A673 (cell line): ENCODE measurements around the gene PPP1R16B. TPM values are rescaled to one million over a fixed set of nuclear protein-coding genes. Genes with fewer than 3 reads are reported as not detected.

Experiments
- BruUV-seq: library from RNA; stranded (reverse); fragments of 400-500 nt; replicated peaks from 2 replicates; lab custom pipeline; 2021; lab: Mats Ljungman, UMichigan
- CTCF ChIA-PET: fragments of 300-600 bp; sonication (Branson Sonifier 250); formaldehyde crosslinking; loops from one replicate; lab custom pipeline; 2022; ENCODE audit warnings: antibody characterized with exemption; lab: Charles Lee
- POLR2A ChIA-PET: fragments of 300-600 bp; sonication (Branson Sonifier 250); formaldehyde crosslinking; loops from one replicate; lab custom pipeline; 2022; ENCODE audit warnings: antibody characterized with exemption; ENCODE audit not compliant: low non-redundant PET; lab: Charles Lee
- DNase-seq: peaks from one replicate; pipeline ENCODE4 v3.0.0-alpha.2; 2015; ENCODE audit warnings: low spot score
- H3K27ac ChIP-seq: fragments of 200-600 bp; sonication (generic); 2 replicates; pipeline ENCODE4 v1.5.1; 2016; ENCODE audit warnings: mixed run types, low read depth, mild to moderate bottlenecking, mixed read lengths, antibody characterized with exemption, low read length; ENCODE audit not compliant: poor library complexity, severe bottlenecking
- H3K27me3 ChIP-seq: fragments of 200-600 bp; sonication (generic); replicated peaks from 2 replicates; pipeline ENCODE4 v1.6.1; 2017; ENCODE audit warnings: mixed run types, low read depth, mild to moderate bottlenecking, mixed read lengths, antibody characterized with exemption, low read length; ENCODE audit not compliant: insufficient read depth, poor library complexity
- H3K36me3 ChIP-seq: fragments of 200-600 bp; sonication (generic); 2 replicates; pipeline ENCODE4 v1.6.1; 2016; ENCODE audit warnings: mixed run types, mild to moderate bottlenecking, mixed read lengths, antibody characterized with exemption, low read length; ENCODE audit not compliant: insufficient read depth, poor library complexity, severe bottlenecking
- H3K4me1 ChIP-seq: fragments of 200-600 bp; sonication (generic); 2 replicates; pipeline ENCODE4 v1.6.1; 2017; ENCODE audit warnings: mixed run types, mild to moderate bottlenecking, mixed read lengths, antibody characterized with exemption, low read length; ENCODE audit not compliant: insufficient read depth, poor library complexity, severe bottlenecking
- H3K4me3 ChIP-seq: fragments of 200-600 bp; sonication (generic); 2 replicates; pipeline ENCODE4 v1.5.1; 2016; ENCODE audit warnings: low read depth, mixed run types, mild to moderate bottlenecking, mixed read lengths, low read length; ENCODE audit not compliant: poor library complexity, severe bottlenecking
- H3K9me3 ChIP-seq: fragments of 200-600 bp; sonication (generic); 2 replicates; pipeline ENCODE4 v1.6.1; 2016; ENCODE audit warnings: mixed run types, low read depth, mild to moderate bottlenecking, mixed read lengths, antibody characterized with exemption, low read length; ENCODE audit not compliant: poor library complexity, severe bottlenecking
- EZH2 ChIP-seq: fragments of 200-600 bp; sonication (generic); IDR thresholded peaks from 2 replicates; pipeline ENCODE4 v1.6.1; 2017; ENCODE audit warnings: borderline replicate concordance, low read depth, mild to moderate bottlenecking, mixed read lengths, antibody characterized with exemption, low read length; ENCODE audit not compliant: poor library complexity, severe bottlenecking
- intact Hi-C: fragments of 100-400 bp; cut with micrococcal nuclease; formaldehyde crosslinking; loops from one replicate; pipeline ENCODE4 v1.10.0; 2022; ENCODE audit not compliant: unreplicated experiment
- total RNA-seq: library from RNA; stranded (reverse); gene quantifications from 2 replicates; pipeline ENCODE4 v1.2.3, GENCODE V29; 2021
- TF ChIP-seq, protein P1 (sequence below): fragments of 300-800, 200-600 bp; sonication (generic); conservative IDR thresholded peaks from 2 replicates; pipeline ENCODE4 v1.5.1; 2017; ENCODE audit warnings: low read depth, mild to moderate bottlenecking, antibody characterized with exemption, low read length, moderate library complexity, mixed read lengths

Gene PPP1R16B
- total RNA-seq, 1 experiment from 2014 or later, result 0.17 TPM

DNA sequence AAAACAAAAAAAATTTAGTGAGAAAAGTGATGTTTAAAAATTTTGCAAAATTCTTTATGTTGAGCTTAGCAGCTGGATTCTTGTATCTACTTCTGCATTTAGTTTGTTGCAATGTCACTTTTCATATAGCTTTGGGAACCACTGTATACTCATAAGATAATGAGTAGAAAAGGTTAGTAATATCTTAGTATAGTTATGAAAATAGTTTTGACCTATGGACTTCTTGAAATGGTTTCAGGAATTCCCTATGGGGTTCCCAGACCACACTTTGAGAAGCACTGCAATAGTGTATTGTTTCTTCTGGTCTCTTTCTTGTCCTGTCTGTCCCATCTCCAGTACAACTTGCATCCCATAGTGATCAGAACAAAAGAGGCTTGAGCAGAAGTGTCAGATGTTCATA, 29.4 kb downstream of the PPP1R16B start:
- ChIA-PET CTCF (no interaction called here), POLR2A (no interaction called here)
- TF ChIP-seq EZH2, result no peak
- TF ChIP-seq, protein P1, sequence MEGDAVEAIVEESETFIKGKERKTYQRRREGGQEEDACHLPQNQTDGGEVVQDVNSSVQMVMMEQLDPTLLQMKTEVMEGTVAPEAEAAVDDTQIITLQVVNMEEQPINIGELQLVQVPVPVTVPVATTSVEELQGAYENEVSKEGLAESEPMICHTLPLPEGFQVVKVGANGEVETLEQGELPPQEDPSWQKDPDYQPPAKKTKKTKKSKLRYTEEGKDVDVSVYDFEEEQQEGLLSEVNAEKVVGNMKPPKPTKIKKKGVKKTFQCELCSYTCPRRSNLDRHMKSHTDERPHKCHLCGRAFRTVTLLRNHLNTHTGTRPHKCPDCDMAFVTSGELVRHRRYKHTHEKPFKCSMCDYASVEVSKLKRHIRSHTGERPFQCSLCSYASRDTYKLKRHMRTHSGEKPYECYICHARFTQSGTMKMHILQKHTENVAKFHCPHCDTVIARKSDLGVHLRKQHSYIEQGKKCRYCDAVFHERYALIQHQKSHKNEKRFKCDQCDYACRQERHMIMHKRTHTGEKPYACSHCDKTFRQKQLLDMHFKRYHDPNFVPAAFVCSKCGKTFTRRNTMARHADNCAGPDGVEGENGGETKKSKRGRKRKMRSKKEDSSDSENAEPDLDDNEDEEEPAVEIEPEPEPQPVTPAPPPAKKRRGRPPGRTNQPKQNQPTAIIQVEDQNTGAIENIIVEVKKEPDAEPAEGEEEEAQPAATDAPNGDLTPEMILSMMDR, result no peak
- no peak overlapping the region for H3K27ac ChIP-seq
- H3K27me3 ChIP-seq, result peaks cover 7% of the 10 kb centered on the region
- H3K4me3 ChIP-seq, result no peak overlapping the region
- DNase-seq, result no peak
- H3K4me1 ChIP-seq, result no peaks in the 10 kb centered on the region
- no peaks in the 10 kb centered on the region for H3K36me3 ChIP-seq
- H3K9me3 ChIP-seq, result no peaks in the 10 kb centered on the region
- BruUV-seq, result no TSS peak
- intact Hi-C loops, result no loop called here

GRCh38 chr20:38835792-38836191, 30.3 kb downstream of the PPP1R16B start:
- no peaks in the 10 kb centered on the region for H3K4me1 ChIP-seq
- ChIA-PET CTCF (no interaction called here), POLR2A (no interaction called here)
- peaks cover 10% of the 10 kb centered on the region for H3K27me3 ChIP-seq
- TF ChIP-seq EZH2, result no peak
- H3K9me3 ChIP-seq, result no peaks in the 10 kb centered on the region
- no peak overlapping the region for H3K4me3 ChIP-seq
- BruUV-seq, result no TSS peak
- intact Hi-C loops, result no loop called here
- H3K27ac ChIP-seq, result no peak overlapping the region
- DNase-seq, result no peak
- H3K36me3 ChIP-seq, result no peaks in the 10 kb centered on the region

DNA sequence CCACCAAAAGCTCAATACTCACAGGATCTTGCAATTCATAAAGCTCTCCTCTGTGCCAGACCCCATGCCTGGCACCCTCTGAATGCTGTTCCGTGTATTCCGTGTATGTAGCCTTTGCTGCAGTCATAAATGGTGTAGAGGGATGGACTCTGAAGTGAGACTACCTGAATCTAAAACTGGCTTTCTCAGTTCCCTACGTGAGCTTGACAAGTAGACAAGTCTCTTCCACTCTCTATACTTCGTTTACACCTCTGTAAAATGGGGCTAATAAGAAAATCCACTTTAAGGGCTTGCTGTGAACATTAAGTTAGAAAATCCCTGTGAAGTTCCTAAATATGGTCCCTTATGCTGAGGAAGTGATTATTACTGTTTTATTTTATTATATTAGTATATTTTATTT, 31.5 kb downstream of the PPP1R16B start:
- no peaks in the 10 kb centered on the region for H3K36me3 ChIP-seq
- peaks cover 14% of the 10 kb centered on the region for H3K27me3 ChIP-seq
- H3K4me3 ChIP-seq, result no peak overlapping the region
- no peaks in the 10 kb centered on the region for H3K9me3 ChIP-seq
- CTCF ChIA-PET, result no interaction called here
- BruUV-seq, result no TSS peak
- no peaks in the 10 kb centered on the region for H3K4me1 ChIP-seq
- intact Hi-C loops, result no loop called here
- DNase-seq, result no peak
- no peak overlapping the region for H3K27ac ChIP-seq
- TF ChIP-seq EZH2, result no peak
- TF ChIP-seq, protein P1, result no peak
- POLR2A ChIA-PET, result no interaction called here

GRCh38 chr20:38838326-38838725, 32.8 kb downstream of the PPP1R16B start:
- intact Hi-C loops, result no loop called here
- TF ChIP-seq EZH2, result no peak
- TF ChIP-seq, protein P1, result no peak
- Histone ChIP-seq H3K4me3 (no peak overlapping the region), H3K27me3 (peaks cover 18% of the 10 kb centered on the region), H3K4me1 (no peaks in the 10 kb centered on the region), H3K36me3 (no peaks in the 10 kb centered on the region), H3K27ac (no peak overlapping the region), H3K9me3 (no peaks in the 10 kb centered on the region)
- ChIA-PET CTCF (no interaction called here), POLR2A (no interaction called here)
- BruUV-seq, result no TSS peak
- DNase-seq, result no peak
